Activated gamma-delta T cell (primary cell): ENCODE data around the gene IL13.

Source experiments
- DNase-seq: peaks from one replicate; lab custom pipeline; 2025; lab: John Stamatoyannopoulos, UW

Gene IL13

GRCh38 chr5:132655821-132656773 lies 1.9 kb upstream of the IL13 start:
- DNase-seq, result peak; percentile 30

GRCh38 chr5:132656774-132657355 lies 1.1 kb upstream of the IL13 start:
- no peak for DNase-seq

- no peak for DNase-seq
These were observed 669 bp downstream of the IL13 start for GRCh38 chr5:132658381-132659302.

GRCh38 chr5:132659598-132660493 lies 1.9 kb downstream of the IL13 start:
- no peak for DNase-seq

- no peak for DNase-seq
These were observed 3.4 kb downstream of the IL13 start for GRCh38 chr5:132661231-132662003.

- DNase-seq, result no peak
These were observed 4.0 kb downstream of the IL13 start for GRCh38 chr5:132662004-132662401.

- no peak for DNase-seq
These were observed 5.2 kb downstream of the IL13 start for GRCh38 chr5:132662925-132663770.

GRCh38 chr5:132663771-132664695 lies 6.1 kb downstream of the IL13 start:
- no peak for DNase-seq

GRCh38 chr5:132664696-132665209 lies 6.8 kb downstream of the IL13 start:
- no peak for DNase-seq

GRCh38 chr5:132665574-132666080 lies 7.7 kb downstream of the IL13 start:
- no peak for DNase-seq

GRCh38 chr5:132666310-132667123 lies 8.5 kb downstream of the IL13 start:
- no peak for DNase-seq

- no peak for DNase-seq
These were observed 9.3 kb downstream of the IL13 start for GRCh38 chr5:132667309-132667708.

- no peak for DNase-seq
These were observed 10.1 kb downstream of the IL13 start for GRCh38 chr5:132667761-132668705.

- DNase-seq, result no peak
These were observed 10.9 kb downstream of the IL13 start for GRCh38 chr5:132668706-132669454.

GRCh38 chr5:132669455-132669820 lies 11.5 kb downstream of the IL13 start:
- no peak for DNase-seq
